ENCODE data around the gene RASD1.
A peak's percentile ranks its signal among the peaks of the same experiment; 100 is the strongest.

The RASD1 gene

DNA sequence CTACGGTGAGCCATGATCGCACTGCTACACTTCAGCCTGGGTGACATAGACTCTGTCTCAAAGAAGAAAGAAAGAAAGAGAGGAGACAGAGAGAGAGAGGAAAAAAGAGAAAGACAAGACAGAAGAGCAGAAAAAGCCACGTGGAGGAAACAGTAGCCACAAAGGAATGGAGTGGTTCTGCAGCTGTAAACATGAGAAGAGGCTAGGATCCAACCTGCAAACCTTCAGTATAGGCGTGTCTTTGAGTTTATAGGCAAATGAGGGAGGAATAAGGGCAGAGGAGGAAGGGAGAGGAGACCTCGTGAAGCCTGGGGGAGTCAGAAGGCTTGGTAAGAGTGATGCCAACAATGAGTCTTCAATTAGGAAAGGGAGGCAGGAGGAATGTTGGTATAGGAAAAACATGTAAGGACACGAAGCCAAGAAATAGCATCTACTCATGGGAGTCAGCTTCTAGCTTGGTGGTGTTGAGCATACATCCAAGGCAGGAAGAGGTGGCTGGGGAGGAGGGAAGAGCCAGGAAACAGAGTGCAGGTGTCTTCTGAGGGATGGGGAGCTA, 15.5 kb downstream of the RASD1 start:
- no peak overlapping the region for H3K4me3 ChIP-seq (ENCODE audit: control insufficient read depth, low read depth, low read length)
- TF ChIP-seq, protein P1, sequence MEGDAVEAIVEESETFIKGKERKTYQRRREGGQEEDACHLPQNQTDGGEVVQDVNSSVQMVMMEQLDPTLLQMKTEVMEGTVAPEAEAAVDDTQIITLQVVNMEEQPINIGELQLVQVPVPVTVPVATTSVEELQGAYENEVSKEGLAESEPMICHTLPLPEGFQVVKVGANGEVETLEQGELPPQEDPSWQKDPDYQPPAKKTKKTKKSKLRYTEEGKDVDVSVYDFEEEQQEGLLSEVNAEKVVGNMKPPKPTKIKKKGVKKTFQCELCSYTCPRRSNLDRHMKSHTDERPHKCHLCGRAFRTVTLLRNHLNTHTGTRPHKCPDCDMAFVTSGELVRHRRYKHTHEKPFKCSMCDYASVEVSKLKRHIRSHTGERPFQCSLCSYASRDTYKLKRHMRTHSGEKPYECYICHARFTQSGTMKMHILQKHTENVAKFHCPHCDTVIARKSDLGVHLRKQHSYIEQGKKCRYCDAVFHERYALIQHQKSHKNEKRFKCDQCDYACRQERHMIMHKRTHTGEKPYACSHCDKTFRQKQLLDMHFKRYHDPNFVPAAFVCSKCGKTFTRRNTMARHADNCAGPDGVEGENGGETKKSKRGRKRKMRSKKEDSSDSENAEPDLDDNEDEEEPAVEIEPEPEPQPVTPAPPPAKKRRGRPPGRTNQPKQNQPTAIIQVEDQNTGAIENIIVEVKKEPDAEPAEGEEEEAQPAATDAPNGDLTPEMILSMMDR (IDR thresholded peaks at IDR 0.05; ENCODE audit: control insufficient read depth, insufficient read depth, low read depth, low read length, missing control alignments): no peak
- no peak for DNase-seq (ENCODE audit: low read depth)

DNA sequence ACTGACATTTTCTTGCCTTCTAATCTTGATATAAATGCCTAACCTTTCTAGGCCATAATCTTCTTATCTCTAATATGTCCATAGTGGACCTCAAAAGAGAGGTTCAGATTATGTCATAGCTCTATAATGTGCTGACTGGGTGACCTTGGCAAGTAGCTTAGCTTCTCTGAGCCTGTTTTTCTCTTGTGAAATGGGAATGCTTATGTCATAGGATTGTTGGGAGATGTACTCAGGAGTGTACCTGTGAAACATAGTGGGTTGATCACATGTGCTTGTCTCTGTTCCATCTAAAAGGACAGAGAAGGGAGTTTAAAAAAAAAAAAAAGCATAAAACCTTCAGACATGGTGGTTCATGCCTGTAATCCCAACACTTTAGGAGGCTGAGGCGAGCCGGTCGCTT, 17.0 kb downstream of the RASD1 start:
- TF ChIP-seq, protein P1 (IDR thresholded peaks at IDR 0.05; ENCODE audit: control insufficient read depth, insufficient read depth, low read depth, low read length, missing control alignments): no peak
- DNase-seq (ENCODE audit: low read depth): no peak
- no peak overlapping the region for H3K4me3 ChIP-seq (ENCODE audit: control insufficient read depth, low read depth, low read length)

DNA sequence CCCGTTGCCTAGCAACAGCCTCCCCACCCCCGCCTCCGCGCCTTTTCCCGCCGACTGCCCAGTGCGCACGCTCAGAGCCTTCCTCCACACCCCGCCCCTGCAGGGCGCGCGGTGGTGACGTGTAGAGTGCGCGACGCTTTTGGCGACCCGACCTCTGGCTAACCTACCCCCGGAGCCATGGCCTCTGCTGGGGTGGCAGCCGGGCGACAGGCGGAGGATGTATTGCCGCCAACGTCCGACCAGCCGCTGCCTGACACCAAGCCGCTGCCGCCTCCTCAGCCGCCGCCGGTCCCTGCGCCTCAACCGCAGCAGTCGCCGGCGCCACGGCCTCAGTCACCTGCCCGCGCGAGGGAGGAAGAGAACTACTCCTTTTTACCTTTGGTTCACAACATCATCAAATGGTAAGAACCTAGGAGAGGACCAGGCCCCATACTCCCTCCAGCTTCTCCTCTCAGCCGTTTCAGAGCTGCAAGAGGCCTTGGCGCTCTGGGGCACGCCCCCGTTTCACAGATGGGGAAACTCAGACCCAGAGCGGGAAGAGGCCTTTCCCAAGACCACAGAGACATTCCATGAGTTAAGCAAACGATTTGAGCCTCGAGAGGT, 19.2 kb downstream of the RASD1 start, which contains the start of gene MED9:
Gene MED9 (plus strand): TSS at position 136 of the 603 bp plus-strand sequence. CDS start 42 bp downstream, at position 178.
- DNase-seq (ENCODE audit: low read depth): peak; percentile 37
- TF ChIP-seq, protein P1 (IDR thresholded peaks at IDR 0.05; ENCODE audit: control insufficient read depth, insufficient read depth, low read depth, low read length, missing control alignments): no peak
- H3K4me3 ChIP-seq (ENCODE audit: control insufficient read depth, low read depth, low read length): peak within 1 kb of the TSS; percentile 77

DNA sequence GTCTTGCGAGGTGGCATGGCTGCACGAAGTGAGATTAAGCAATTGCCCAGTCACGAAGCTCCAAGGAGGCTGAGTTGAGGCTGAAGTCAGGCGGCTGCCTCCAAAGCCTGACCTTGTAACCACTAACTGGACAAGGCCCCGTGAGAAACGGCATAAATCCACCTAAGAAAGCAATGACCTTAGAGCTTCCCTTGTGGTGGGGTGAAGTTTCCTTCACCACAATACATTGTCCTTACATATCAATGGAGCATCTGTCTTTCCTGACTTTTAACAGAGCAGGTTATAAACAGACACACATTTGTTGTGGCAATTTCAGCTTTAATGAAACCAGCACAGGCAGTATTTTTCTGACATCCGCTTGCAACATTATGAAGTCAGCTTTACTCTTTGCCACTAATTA, 21.9 kb downstream of the RASD1 start:
- DNase-seq (ENCODE audit: low read depth): no peak
- TF ChIP-seq, protein P1 (IDR thresholded peaks at IDR 0.05; ENCODE audit: control insufficient read depth, insufficient read depth, low read depth, low read length, missing control alignments): no peak
- H3K4me3 ChIP-seq (ENCODE audit: control insufficient read depth, low read depth, low read length): no peak overlapping the region

DNA sequence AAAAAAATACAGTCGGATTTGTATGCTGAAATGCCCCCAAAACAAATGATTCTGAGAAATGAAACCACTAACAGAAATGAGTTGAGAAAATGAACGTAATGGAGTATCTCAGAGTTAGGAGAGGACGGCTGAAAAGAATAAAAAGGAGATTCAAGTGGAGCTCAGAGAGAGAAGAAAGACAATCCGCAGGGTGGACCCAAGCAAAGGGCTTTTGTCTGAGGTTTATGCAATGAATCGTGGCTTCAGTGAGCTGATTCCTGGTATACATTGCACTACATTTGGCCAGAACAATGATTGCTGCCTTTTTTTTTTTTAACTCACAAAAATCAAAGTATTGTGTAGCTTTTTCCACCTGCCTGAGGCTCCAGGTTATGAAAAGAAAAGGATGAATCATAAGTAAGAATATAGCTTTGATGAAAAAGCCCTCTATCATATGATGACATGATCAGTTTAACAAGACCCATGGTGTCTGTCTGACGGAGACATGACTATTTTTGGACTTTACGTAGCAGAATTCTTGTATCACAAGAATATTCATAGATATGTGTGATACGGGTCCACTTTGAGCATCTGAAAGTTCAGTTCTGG, 23.8 kb downstream of the RASD1 start:
- H3K4me3 ChIP-seq (ENCODE audit: control insufficient read depth, low read depth, low read length): no peak overlapping the region
- no peak for DNase-seq (ENCODE audit: low read depth)
- TF ChIP-seq, protein P1 (IDR thresholded peaks at IDR 0.05; ENCODE audit: control insufficient read depth, insufficient read depth, low read depth, low read length, missing control alignments): no peak

DNA sequence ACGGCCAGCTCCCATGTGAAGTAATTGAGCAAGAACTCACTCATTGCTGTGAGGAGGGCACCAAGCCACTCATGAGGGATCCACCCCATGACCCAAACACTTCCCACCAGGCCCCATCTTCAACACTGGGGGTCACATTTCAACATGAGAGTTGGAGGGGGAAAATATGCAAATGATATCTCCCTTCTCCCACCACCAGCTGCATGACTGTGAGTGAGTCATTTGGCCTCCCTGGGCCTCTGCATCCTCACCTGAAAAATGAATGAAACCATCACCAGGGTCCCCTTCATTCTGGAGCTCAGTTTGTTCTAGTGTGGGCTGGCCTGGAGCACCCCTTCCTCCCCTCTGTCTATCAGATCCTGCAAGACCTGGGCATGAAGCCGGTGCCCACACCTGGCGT, 26.2 kb downstream of the RASD1 start:
- TF ChIP-seq, protein P1 (IDR thresholded peaks at IDR 0.05; ENCODE audit: control insufficient read depth, insufficient read depth, low read depth, low read length, missing control alignments): no peak
- DNase-seq (ENCODE audit: low read depth): no peak
- H3K4me3 ChIP-seq (ENCODE audit: control insufficient read depth, low read depth, low read length): no peak overlapping the region
